CD4-positive, alpha-beta T cell treated with Interleukin-6 at 100 ng/mL for 8 hours (primary cell): Measurements from ENCODE around the gene POLR3A.
"Not testable (repeated sequence)": the region's sequence is repeated elsewhere in the genome, so short reads cannot be mapped to it uniquely, and the experiment has no call there.

ENCODE experiments used
- DNase-seq: peaks from one replicate; pipeline ENCODE4 v3.0.0-alpha.2; 2020; ENCODE audit warnings: mixed read lengths, low spot score

The POLR3A gene

GRCh38 chr10:78029269-78030226 is at the start of gene POLR3A:
POLR3A (minus strand) TSS chr10:78029515; CDS start chr10:78029407, 108 bp downstream.
- DNase-seq, result peak; percentile 94

- no peak for DNase-seq
These were observed 49.4 kb upstream of the POLR3A start for GRCh38 chr10:78078539-78079330.

GRCh38 chr10:78075806-78076205 is 46.5 kb upstream of the POLR3A start:
- DNase-seq, result not testable (repeated sequence)

- no peak for DNase-seq
These were observed 43.2 kb upstream of the POLR3A start for GRCh38 chr10:78072504-78072903.

- no peak for DNase-seq
These were observed 42.5 kb upstream of the POLR3A start for GRCh38 chr10:78071857-78072179.

- DNase-seq, result no peak
These were observed 42.0 kb upstream of the POLR3A start for GRCh38 chr10:78071140-78071856.

- DNase-seq, result no peak
These were observed 41.4 kb upstream of the POLR3A start for GRCh38 chr10:78070726-78071125.

- not testable (repeated sequence) for DNase-seq
These were observed 40.7 kb upstream of the POLR3A start for GRCh38 chr10:78070064-78070463.

GRCh38 chr10:78069151-78069550 is 39.8 kb upstream of the POLR3A start:
- no peak for DNase-seq

GRCh38 chr10:78066728-78067430 is 37.6 kb upstream of the POLR3A start:
- DNase-seq, result no peak

- no peak for DNase-seq
These were observed 36.7 kb upstream of the POLR3A start for GRCh38 chr10:78066012-78066411.

- no peak for DNase-seq
These were observed 36.3 kb upstream of the POLR3A start for GRCh38 chr10:78065611-78066010.

- DNase-seq, result not testable (repeated sequence)
These were observed 35.6 kb upstream of the POLR3A start for GRCh38 chr10:78064919-78065318.

GRCh38 chr10:78063236-78063635 is 33.9 kb upstream of the POLR3A start:
- no peak for DNase-seq

- no peak for DNase-seq
These were observed 33.0 kb upstream of the POLR3A start for GRCh38 chr10:78062296-78062695.

- no peak for DNase-seq
These were observed 30.8 kb upstream of the POLR3A start for GRCh38 chr10:78059906-78060702.

GRCh38 chr10:78058562-78058961 is 29.2 kb upstream of the POLR3A start:
- DNase-seq, result no peak

- DNase-seq, result no peak
These were observed 24.0 kb upstream of the POLR3A start for GRCh38 chr10:78053211-78053868.

GRCh38 chr10:78049851-78050250 is 20.5 kb upstream of the POLR3A start:
- no peak for DNase-seq

GRCh38 chr10:78047314-78047891 is 18.1 kb upstream of the POLR3A start:
- DNase-seq, result peak; percentile 72
